GM12878 (cell line): Measurements from ENCODE around the gene DNAH3. TPM values are rescaled to one million over a fixed set of nuclear protein-coding genes. Genes with fewer than 3 reads are reported as not detected.

Source experiments
- ATAC-seq: fragments of 200-7000 bp; cut with Tn5 transposase; 3 replicates; pipeline ENCODE4 v1.9.1; 2020; ENCODE audit warnings: mild to moderate bottlenecking, moderate library complexity
- BruUV-seq: library from RNA; stranded (reverse); fragments of 400-500 nt; replicated peaks from 2 replicates; lab custom pipeline; 2021; lab: Mats Ljungman, UMichigan
- CTCF ChIA-PET: fragments of 300-600 bp; sonication (Branson Sonifier 250); formaldehyde crosslinking; extraction: SDS; loops from one replicate; lab custom pipeline; 2021; ENCODE audit warnings: inconsistent platforms; lab: Yijun Ruan, JAX
- POLR2A ChIA-PET: fragments of 350-600 bp; formaldehyde crosslinking; extraction: SDS; loops from one replicate; lab custom pipeline; 2021; ENCODE audit warnings: inconsistent platforms; lab: Charles Lee
- RAD21 ChIA-PET: fragments of 300-600 bp; sonication (Branson Sonifier 250); formaldehyde crosslinking; loops from one replicate; lab custom pipeline; 2023; ENCODE audit warnings: antibody characterized with exemption; ENCODE audit not compliant: unreplicated experiment; lab: Charles Lee
- SMC1A ChIA-PET: fragments of 300-600 bp; sonication (Branson Sonifier 250); formaldehyde crosslinking; loops from one replicate; lab custom pipeline; 2023; ENCODE audit not compliant: unreplicated experiment, uncharacterized antibody; lab: Charles Lee
- DNase-seq: peaks from one replicate; pipeline ENCODE4 v3.0.0-alpha.2; 2011; ENCODE audit warnings: low read depth, low spot score
- FAIRE-seq: peaks from 3 replicates; lab custom pipeline; 2011; peaks lifted over from hg19 to GRCh38; lab: Jason Lieb, UNC
- H2AFZ ChIP-seq: 2 replicates; pipeline ENCODE4 v1.6.0; 2011; ENCODE audit warnings: low read depth, low read length, control low read depth; ENCODE audit not compliant: control insufficient read depth
- H3K27ac ChIP-seq: 2 replicates; pipeline ENCODE4 v1.5.1; 2011; ENCODE audit warnings: control low read depth; ENCODE audit not compliant: control insufficient read depth, insufficient read depth
- H3K27me3 ChIP-seq, 2 experiments: replicated peaks in 1 of 2; 2 replicates each; pipeline versions ENCODE4 v1.6.0 to v1.6.1; 2011; ENCODE audit warnings: low read length in 1 of 2; ENCODE audit not compliant: control insufficient read depth in 2 of 2, insufficient read depth in 2 of 2
- H3K36me3 ChIP-seq, 2 experiments: 2 replicates each; pipeline ENCODE4 v1.5.1; 2011; ENCODE audit warnings: low read length in 1 of 2; ENCODE audit not compliant: control insufficient read depth in 2 of 2, insufficient read depth in 2 of 2
- H3K4me1 ChIP-seq: 2 replicates; pipeline ENCODE4 v1.6.1; 2011; ENCODE audit warnings: mild to moderate bottlenecking, low read length, moderate library complexity, mixed read lengths; ENCODE audit not compliant: control insufficient read depth, insufficient read depth
- H3K4me2 ChIP-seq: 2 replicates; pipeline ENCODE4 v1.6.0; 2011; ENCODE audit warnings: control low read depth; ENCODE audit not compliant: control insufficient read depth, insufficient read depth
- H3K4me3 ChIP-seq: fragments of 200-600 bp; sonication (generic); 2 replicates; pipeline ENCODE4 v1.5.1; 2016
- H3K79me2 ChIP-seq: 2 replicates; pipeline ENCODE4 v1.6.0; 2011; ENCODE audit warnings: low read length; ENCODE audit not compliant: control insufficient read depth, insufficient read depth
- H3K9ac ChIP-seq: 2 replicates; pipeline ENCODE4 v1.8.0; 2011; ENCODE audit warnings: low read length, control low read depth, mixed read lengths; ENCODE audit not compliant: control insufficient read depth, insufficient read depth
- H3K9me3 ChIP-seq: replicated peaks from 3 replicates; pipeline ENCODE4 v1.5.1; 2011; ENCODE audit warnings: mild to moderate bottlenecking, low read length; ENCODE audit not compliant: control insufficient read depth, insufficient read depth
- H4K20me1 ChIP-seq: 2 replicates; pipeline ENCODE4 v1.6.0; 2011; ENCODE audit not compliant: control insufficient read depth, insufficient read depth
- CHD2 ChIP-seq: IDR thresholded peaks from 2 replicates; pipeline ENCODE4 v1.6.1; 2011; ENCODE audit warnings: low read depth, low read length, improper control_type of control experiment, borderline replicate concordance
- CTCF ChIP-seq, 3 experiments: IDR thresholded peaks in 2 of 3; conservative IDR thresholded peaks in 1 of 3; 2 replicates each; pipeline ENCODE4 v1.5.1; 2011; ENCODE audit warnings: low read depth in 3 of 3, low read length in 3 of 3, mild to moderate bottlenecking in 3 of 3, control low read depth in 2 of 3, moderate library complexity in 2 of 3, inconsistent platforms in 1 of 3, mixed read lengths in 1 of 3; ENCODE audit not compliant: control insufficient read depth in 2 of 3, insufficient read depth in 1 of 3; ENCODE audit errors: extremely low read depth in 1 of 3
- EED ChIP-seq: sonication (generic); IDR thresholded peaks from 2 replicates; pipeline ENCODE4 v1.6.1; 2016; ENCODE audit warnings: antibody characterized with exemption, low read depth
- FOXK2 ChIP-seq: fragments of 450-650 bp; IDR thresholded peaks from 2 replicates; pipeline ENCODE4 v1.6.1; 2017; ENCODE audit warnings: mild to moderate bottlenecking, moderate library complexity
- NRF1 ChIP-seq: conservative IDR thresholded peaks from 2 replicates; pipeline ENCODE4 v1.6.1; 2011; ENCODE audit warnings: mild to moderate bottlenecking, low read depth, low read length, improper control_type of control experiment
- REST ChIP-seq: IDR thresholded peaks from 2 replicates; pipeline ENCODE4 v1.6.1; 2012; ENCODE audit warnings: mild to moderate bottlenecking, low read depth, low read length
- ZBTB11 ChIP-seq: fragments of 450-650 bp; formaldehyde crosslinking; IDR thresholded peaks from 2 replicates; pipeline ENCODE4 v1.5.0; 2022; ENCODE audit warnings: mild to moderate bottlenecking, missing genetic modification characterization
- WGBS: methylation state at CpG from one replicate; pipeline ENCODE4 v1.1.6; 2016; ENCODE audit warnings: low lambda C conversion rate; ENCODE audit not compliant: insufficient replicate concordance, insufficient coverage; ENCODE audit errors: missing lambda C conversion rate; 5-methylcytosine and 5-hydroxymethylcytosine counted together
- in situ Hi-C: fragments of 300-500 bp; cut with MboI; formaldehyde crosslinking; loops from 9 replicates; pipeline ENCODE4 v1.14.3; 2018; ENCODE audit warnings: mixed read lengths
- intact Hi-C: fragments of 100-400 bp; cut with micrococcal nuclease; formaldehyde crosslinking; loops from one replicate; pipeline ENCODE4 v1.14.2; 2022; ENCODE audit not compliant: unreplicated experiment
- polyA plus RNA-seq, 11 experiments: library from polyadenylated mRNA; depleted of rRNA in 4 of 11; unstranded in 6 of 11; stranded (reverse) in 5 of 11; fragments of >200 nt; fragmentation: Nextera tagmentation in 4 of 11; fragmentation: Illumina TruSeq in 1 of 11; extraction: Ambion mirVana in 4 of 11; extraction: Trizol in 1 of 11; gene quantifications; 1 replicate in 1 of 11; 2 replicates in 10 of 11; pipeline versions ENCODE4 v1.2.1 to v1.2.3, GENCODE V29; 2011 to 2016; ENCODE audit warnings: inconsistent platforms in 2 of 11, missing spikeins in 2 of 11, low read depth in 1 of 11
- total RNA-seq, 4 experiments: library from RNA; depleted of rRNA in 3 of 4; stranded (reverse); fragments of >200 nt in 3 of 4; fragmentation: Illumina TruSeq in 1 of 4; extraction: Trizol in 1 of 4; gene quantifications; 2 replicates each; pipeline versions ENCODE4 v1.2.1 to v1.2.3, GENCODE V29; 2013 to 2021
- TF ChIP-seq, protein P1 (sequence below): IDR thresholded peaks from 2 replicates; pipeline ENCODE4 v1.6.1; 2011; ENCODE audit warnings: borderline replicate concordance, low read depth, mild to moderate bottlenecking, moderate library complexity, mixed read lengths, low read length; ENCODE audit not compliant: insufficient read depth; ENCODE audit errors: extremely low read length
- TF ChIP-seq, protein P2 (sequence below): IDR thresholded peaks from 2 replicates; pipeline ENCODE4 v1.6.1; 2012; ENCODE audit warnings: low read length, inconsistent platforms
- TF ChIP-seq, protein P3 (sequence below): IDR thresholded peaks from 2 replicates; pipeline ENCODE4 v1.6.1; 2011; ENCODE audit warnings: low read depth, low read length, improper control_type of control experiment, borderline replicate concordance

The DNAH3 gene
- total and polyA plus RNA-seq, 10 of the 15 experiments (the other 5 are each of a cell fraction or from before 2014, with no cell fraction given) = under 0.01 to 0.04 (median 0.04) TPM; not detected in 5

DNA sequence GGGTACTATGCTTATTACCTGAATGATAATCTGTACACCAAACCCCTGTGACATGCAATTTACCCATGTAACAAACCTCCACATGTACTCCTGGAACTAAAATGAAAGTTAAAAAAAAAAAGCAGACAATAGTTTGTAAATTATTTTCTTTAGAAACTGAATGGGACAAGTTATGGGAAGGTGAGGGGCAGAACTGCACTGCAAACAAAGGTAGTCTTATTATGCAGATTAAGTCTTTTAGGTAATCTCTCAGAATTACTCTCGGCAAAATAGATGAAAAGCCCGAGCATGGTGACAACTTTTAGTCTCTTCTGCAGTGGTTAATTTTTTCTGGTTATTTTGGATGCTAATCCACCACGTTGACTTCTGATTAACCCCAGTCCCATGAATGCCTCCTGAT lies 33.3 kb upstream of the DNAH3 start:
- peaks cover 6% of the 10 kb centered on the region; the same call in 2 of the 3 replicates for H3K9me3 ChIP-seq
- DNase-seq (no peak), FAIRE-seq (no peak), ATAC-seq (no peak)
- RAD21 ChIA-PET = no interaction called here
- no peak overlapping the region for H2AFZ ChIP-seq
- intact Hi-C loops = no loop called here
- POLR2A ChIA-PET = interaction anchor here (0.6 kb wide), 1 partner anchor 185 kb away, joined by 4 read pairs; no protein-coding TSS in a partner anchor
- H3K9ac ChIP-seq = no peak overlapping the region
- H3K27ac ChIP-seq = no peak overlapping the region
- no TSS peak for BruUV-seq
- in situ Hi-C loops = no loop called here
- H3K36me3 ChIP-seq = peaks cover 8 to 11% of the 10 kb centered on the region in 2 experiments; a peak in 3 of 4 replicates
- CTCF ChIA-PET = interaction anchor here (0.6 kb wide), 1 partner anchor 341 kb away, joined by 3 read pairs; no protein-coding TSS in a partner anchor
- WGBS = 86% methylated on average over 3 of the region's 3 CpGs
- no peak overlapping the region for H3K4me2 ChIP-seq
- no peaks in the 10 kb centered on the region for H3K27me3 ChIP-seq
- no peaks in the 10 kb centered on the region for H4K20me1 ChIP-seq
- no peaks in the 10 kb centered on the region for H3K79me2 ChIP-seq
- SMC1A ChIA-PET = no interaction called here
- TF ChIP-seq, protein P1, sequence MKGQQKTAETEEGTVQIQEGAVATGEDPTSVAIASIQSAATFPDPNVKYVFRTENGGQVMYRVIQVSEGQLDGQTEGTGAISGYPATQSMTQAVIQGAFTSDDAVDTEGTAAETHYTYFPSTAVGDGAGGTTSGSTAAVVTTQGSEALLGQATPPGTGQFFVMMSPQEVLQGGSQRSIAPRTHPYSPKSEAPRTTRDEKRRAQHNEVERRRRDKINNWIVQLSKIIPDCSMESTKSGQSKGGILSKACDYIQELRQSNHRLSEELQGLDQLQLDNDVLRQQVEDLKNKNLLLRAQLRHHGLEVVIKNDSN = no peak
- TF ChIP-seq CHD2 (no peak), REST (no peak), CTCF (IDR thresholded peaks at IDR 0.05 in 2 of 3, conservative IDR thresholded peaks at IDR 0.05 in 1 of 3; ENCODE audit: control insufficient read depth in 2 of 3, extremely low read depth in 1 of 3, insufficient read depth in 1 of 3, low read depth in 3 of 3, low read length in 3 of 3) (no peak), EED (no peak), NRF1 (no peak), FOXK2 (no peak), ZBTB11 (CRISPR knock-in tag) (no peak)
- TF ChIP-seq, protein P2, sequence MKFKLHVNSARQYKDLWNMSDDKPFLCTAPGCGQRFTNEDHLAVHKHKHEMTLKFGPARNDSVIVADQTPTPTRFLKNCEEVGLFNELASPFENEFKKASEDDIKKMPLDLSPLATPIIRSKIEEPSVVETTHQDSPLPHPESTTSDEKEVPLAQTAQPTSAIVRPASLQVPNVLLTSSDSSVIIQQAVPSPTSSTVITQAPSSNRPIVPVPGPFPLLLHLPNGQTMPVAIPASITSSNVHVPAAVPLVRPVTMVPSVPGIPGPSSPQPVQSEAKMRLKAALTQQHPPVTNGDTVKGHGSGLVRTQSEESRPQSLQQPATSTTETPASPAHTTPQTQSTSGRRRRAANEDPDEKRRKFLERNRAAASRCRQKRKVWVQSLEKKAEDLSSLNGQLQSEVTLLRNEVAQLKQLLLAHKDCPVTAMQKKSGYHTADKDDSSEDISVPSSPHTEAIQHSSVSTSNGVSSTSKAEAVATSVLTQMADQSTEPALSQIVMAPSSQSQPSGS = no peak
- TF ChIP-seq, protein P3, sequence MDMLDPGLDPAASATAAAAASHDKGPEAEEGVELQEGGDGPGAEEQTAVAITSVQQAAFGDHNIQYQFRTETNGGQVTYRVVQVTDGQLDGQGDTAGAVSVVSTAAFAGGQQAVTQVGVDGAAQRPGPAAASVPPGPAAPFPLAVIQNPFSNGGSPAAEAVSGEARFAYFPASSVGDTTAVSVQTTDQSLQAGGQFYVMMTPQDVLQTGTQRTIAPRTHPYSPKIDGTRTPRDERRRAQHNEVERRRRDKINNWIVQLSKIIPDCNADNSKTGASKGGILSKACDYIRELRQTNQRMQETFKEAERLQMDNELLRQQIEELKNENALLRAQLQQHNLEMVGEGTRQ = no peak
- H3K4me1 ChIP-seq = peaks cover 6% of the 10 kb centered on the region
- H3K4me3 ChIP-seq = no peak overlapping the region
